Stimulated activated naive CD8-positive, alpha-beta T cell treated with anti-CD3 and anti-CD28 coated beads, Interleukin-15, Interleukin-2, amounts not matched to agents 100 U/mL and 50 U/mL, for 24 hours (primary cell): ENCODE data around the gene AP1AR.
A peak's percentile ranks its signal among the peaks of the same experiment; 100 is the strongest.

Experiments used
- ATAC-seq: fragments of 150-1000 bp; cut with Tn5 transposase; one replicate; pipeline ENCODE4 v1.10.0; 2021
- DNase-seq: peaks from one replicate; pipeline ENCODE4 v3.0.0; 2021

AP1AR gene

GRCh38 chr4:112222219-112222955 lies 9.2 kb upstream of the AP1AR start:
- ATAC-seq (no peak), DNase-seq (no peak)

DNA sequence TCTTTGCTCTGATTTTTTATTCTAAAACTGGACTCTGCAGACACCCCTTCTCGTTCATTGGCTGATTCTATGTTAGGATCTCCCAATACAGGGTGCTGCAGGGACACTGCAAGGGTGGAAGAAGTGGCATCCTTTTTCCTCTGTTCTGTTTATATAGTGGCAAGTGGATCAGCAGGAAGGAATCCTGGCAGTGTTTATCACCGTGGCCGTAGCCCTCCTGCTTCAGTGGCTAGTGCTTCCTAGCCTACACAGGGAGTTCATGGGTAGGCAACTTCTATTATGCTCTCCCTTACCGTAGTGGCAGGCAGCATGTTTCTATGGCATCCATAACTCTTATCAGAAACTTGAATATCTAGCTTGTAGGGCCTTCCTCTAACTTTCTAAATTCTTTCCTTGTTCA lies 6.4 kb upstream of the AP1AR start:
- no peak for ATAC-seq

GRCh38 chr4:112230879-112231778 lies 458 bp upstream of the AP1AR start:
- ATAC-seq (peak; percentile 93), DNase-seq (peak; percentile 99)

More for the DNA sequence above, 6.4 kb upstream of the AP1AR start:
- DNase-seq, result no peak

DNA sequence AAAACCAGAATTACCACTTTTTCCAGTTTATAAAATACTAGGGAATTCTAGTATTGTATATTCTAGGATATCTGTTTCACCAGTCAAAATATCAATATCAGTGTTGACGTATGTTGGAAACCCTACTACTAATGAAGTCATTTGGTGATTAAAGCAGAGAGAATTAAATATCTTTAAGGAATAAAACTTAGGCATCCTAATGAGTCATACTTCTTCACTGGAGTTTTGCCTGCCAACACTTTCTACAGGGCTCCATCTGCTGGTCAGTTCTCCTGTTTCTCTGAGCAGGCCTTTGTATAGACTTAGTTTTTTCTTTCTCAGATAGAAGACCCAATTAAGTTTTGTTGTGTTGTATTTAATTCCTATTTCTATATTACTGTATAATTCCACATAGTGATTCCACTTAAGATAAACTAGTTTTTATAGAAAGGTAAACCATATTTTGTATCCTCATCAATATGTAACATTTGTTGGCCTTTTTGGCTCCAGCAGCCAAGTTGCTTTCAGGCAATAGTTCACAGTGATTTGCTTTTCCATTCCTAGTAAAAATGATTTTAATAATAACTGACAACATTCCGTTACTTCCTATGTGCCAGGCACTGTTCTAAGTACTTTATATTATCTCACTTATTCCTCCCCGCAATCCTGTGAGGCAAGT lies 3.5 kb downstream of the AP1AR start:
- peak; percentile 56 for DNase-seq
- ATAC-seq, result no peak

DNA sequence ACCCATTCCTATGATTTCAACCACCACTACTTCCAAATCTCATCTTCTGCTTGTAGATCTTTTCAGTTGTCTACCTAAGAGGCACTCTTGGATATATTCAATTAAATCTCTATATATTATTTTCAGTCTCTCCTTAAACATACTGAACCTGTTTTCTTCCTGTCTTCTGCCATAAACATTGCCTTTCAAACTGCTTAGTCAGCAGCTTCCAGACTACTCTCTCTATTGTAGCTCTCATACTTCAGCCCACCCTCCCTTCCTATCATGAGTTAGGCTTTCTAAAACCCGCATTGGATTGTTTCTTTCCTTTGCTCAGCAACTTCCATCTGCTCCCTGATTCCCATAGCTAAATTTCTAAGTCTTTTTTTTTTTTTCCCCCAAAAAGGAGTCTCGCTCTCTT lies 4.5 kb downstream of the AP1AR start:
- ATAC-seq (no peak), DNase-seq (no peak)

DNA sequence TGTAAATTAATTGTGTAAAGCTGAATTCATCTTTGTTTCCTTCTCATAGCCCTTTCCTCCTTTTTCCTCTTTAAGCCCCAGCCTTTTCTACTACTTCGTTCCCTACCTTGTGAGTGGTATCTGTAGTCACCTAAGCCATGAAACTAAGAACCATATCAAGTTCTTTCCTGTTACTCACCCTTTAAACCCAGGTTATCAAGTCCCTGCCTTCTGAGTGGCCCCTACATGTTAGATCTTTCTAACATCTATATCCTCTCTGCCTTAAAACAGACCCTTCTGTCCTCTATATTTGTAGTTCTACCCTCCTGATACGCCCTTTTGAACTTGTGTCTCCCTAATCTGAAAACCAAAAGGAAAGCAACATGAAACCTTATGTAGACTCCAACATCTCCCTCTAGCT lies 7.2 kb downstream of the AP1AR start:
- no peak for DNase-seq
- no peak for ATAC-seq

GRCh38 chr4:112245383-112245782 lies 13.8 kb downstream of the AP1AR start:
- ATAC-seq (no peak), DNase-seq (no peak)

DNA sequence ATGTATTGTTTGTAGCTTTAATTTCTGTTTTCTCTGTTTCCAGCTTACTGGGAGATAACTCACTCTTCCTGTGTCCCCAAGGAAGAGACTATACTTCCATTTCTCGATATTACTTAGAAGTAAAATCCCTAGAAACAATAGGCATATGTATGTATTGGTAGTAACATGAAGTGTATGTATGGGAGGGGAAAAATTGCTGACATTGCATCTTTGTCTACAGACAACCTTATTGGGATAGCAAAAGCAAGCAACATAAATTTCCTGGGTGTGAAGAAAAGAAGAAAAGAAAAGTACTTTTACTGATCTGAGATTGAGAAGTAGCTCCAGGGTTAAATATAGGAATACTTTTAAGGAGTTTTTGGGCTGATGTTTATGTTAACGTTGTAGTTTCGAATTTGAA lies 15.4 kb downstream of the AP1AR start:
- ATAC-seq (no peak), DNase-seq (no peak)

DNA sequence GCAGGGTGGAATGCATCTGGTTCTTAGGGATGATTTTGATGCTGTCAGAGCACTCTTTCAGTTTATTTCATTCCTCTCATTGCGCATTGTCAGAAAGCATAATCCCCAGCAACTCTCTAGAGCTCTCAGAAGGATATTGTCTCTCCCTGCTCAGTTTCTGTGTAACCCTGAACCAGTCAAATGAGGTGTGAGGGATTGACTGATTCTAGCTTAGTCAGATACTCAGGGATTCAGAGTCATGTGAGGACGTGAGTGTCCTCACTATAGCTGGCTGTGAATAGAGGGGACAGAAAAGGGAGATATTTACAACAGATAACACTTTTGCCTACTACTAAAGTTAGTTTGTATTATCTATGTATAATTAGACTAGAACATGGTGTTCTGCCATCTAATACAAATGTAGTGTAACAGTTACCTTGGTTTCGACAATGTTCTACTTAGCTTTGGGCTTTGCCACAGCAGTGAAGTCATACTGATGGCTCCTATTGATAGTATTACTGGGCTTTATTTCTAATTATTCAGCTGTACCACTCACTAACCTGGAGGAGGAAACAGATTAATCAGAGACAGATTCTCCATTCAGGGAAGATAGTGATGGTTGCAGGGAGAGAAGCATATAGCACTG lies 19.5 kb downstream of the AP1AR start:
- no peak for DNase-seq
- ATAC-seq, result peak; percentile 43

- DNase-seq (no peak), ATAC-seq (no peak)
Measured at GRCh38 chr4:112252234-112252633, 20.6 kb downstream of the AP1AR start.

GRCh38 chr4:112253382-112254000 lies 21.9 kb downstream of the AP1AR start:
- DNase-seq, result no peak
- peak; percentile 69 for ATAC-seq

GRCh38 chr4:112257098-112257497 lies 25.5 kb downstream of the AP1AR start:
- DNase-seq, result no peak
- ATAC-seq, result no peak

- ATAC-seq (no peak), DNase-seq (no peak)
Measured at GRCh38 chr4:112266823-112267222, 35.2 kb downstream of the AP1AR start.

DNA sequence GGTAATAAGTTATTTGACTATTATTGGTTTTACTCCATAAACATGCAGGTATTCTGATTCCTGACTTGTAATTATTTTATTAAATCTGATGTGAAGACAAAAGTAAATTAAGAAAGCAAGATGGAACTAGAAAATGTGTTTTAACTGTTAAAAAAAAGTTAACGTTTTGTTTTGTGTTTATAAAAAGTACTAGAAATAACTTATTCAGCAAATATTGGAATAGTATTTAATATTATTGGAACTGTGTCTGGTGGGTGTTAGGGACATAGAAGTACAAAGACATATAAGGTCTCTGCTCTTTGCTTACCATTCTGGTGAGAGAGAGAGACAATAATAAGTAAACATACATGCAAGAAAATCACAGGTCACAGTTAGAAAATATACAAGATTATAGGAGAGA lies 38.5 kb downstream of the AP1AR start:
- ATAC-seq (no peak), DNase-seq (no peak)

DNA sequence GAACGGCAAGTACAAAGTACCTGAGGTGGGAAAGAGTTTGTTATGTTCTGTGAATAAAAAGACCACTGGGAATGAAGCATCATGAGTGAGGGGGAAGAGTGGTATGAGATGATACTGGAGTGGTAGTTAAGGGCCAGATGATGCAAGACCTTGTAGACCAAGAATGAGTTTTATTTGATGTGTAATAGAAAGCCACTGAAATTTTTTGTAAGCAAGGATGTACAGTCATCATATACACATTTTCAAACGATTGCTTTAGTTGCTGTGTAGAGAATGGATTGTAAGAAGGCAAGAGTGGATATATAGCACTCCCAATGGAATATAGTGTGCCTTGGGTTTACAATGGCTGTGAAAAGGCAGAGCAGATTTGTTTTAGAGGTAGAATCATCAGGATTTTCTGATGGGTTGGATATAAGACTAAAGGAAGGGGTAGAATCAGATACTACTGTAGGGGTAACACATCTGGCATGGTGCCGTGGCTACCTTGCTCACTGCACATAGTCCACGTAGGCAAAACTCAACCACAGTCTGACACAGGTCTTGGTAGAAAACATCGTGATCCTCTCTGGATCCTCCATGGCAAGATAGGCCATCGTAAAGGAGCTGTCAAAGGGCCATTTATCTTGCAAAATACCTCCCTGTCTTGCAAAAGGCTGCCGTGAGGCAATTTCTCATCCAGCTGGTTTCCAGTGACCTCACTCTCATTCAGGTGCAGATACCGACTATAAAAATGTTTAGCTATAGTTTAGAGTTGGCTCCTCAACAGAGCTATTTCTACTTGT lies 39.2 kb downstream of the AP1AR start:
- no peak for DNase-seq
- ATAC-seq, result peak; percentile 17

- DNase-seq, result no peak
- ATAC-seq, result no peak
Measured at GRCh38 chr4:112272292-112272691, 40.7 kb downstream of the AP1AR start.

DNA sequence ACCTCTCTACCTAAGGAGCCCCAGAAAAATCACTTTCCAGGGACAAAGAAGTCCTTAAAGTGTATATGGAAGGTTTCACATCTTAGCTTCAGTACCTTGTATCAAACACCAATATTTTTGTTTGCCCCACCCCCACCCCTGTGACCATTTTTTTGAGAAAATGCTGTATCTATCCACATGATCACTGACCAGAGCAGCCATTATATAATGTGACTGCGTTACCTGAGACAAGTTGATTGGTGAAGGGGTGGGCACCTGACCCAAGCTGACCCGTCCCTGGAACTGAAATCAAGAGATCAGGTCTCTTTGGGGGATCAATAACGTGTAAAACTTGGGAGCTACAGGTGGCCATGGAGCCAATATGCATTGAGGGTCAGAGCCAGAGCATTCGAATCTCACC lies 43.4 kb downstream of the AP1AR start:
- no peak for ATAC-seq
- no peak for DNase-seq

DNA sequence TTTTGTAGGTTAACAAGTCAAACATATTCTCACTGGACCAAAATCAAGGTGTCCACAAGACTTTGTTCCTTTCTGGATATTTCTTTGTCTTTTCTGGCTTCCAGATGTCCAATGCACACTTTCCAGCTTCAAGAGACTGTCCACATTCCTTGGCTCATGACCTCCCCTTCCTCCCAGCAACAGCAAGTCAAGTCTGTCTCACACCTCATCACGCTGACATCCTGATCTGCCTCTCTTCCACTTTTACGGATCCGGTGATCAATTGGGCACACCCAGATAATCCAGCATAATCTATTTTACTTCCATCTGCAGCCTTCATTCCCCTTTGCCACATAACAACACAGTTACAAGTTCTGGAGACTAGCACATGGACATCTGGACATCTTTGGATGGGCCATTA lies 44.5 kb downstream of the AP1AR start:
- ATAC-seq (no peak), DNase-seq (no peak)

DNA sequence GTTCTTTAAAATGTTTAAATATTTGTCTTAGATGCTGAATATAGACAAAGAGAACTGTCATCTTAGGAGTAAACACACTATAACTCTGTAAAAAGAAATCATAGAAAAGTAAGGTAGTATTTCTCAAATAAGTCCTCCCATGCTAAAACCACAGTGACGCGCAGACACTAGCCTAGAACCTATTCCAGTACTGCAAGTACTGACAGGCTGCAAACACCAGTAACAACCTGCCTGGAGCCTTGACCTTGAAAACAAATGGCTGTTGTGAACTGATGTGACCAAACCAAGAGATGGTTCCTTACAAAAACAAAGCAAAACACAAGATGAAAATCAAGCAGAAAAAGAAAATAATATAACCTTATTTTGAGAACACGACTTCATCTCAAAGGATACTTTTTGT lies 45.6 kb downstream of the AP1AR start:
- DNase-seq (no peak), ATAC-seq (no peak)

GRCh38 chr4:112277705-112278448 lies 46.3 kb downstream of the AP1AR start:
- no peak for ATAC-seq

More at GRCh38 chr4:112277705-112278448, 46.3 kb downstream of the AP1AR start:
- no peak for DNase-seq
